GM18508 (cell line): Measurements from ENCODE around the gene MYH2.
"Not testable (repeated sequence)": the region's sequence is repeated elsewhere in the genome, so short reads cannot be mapped to it uniquely, and the experiment has no call there.

Experiments
- ATAC-seq: cut with Tn5 transposase; IDR thresholded peaks from one replicate; pipeline ENCODE4 v1.9.1; 2021; ENCODE audit warnings: moderate number of reproducible peaks; ENCODE audit not compliant: insufficient read depth, unreplicated experiment

Gene MYH2

GRCh38 chr17:10549096-10549842, at the start of gene MYH2:
TSS of gene MYH2 (minus strand) at chr17:10549658. CDS start at chr17:10547920, 1,738 bp downstream.
- no peak for ATAC-seq

DNA sequence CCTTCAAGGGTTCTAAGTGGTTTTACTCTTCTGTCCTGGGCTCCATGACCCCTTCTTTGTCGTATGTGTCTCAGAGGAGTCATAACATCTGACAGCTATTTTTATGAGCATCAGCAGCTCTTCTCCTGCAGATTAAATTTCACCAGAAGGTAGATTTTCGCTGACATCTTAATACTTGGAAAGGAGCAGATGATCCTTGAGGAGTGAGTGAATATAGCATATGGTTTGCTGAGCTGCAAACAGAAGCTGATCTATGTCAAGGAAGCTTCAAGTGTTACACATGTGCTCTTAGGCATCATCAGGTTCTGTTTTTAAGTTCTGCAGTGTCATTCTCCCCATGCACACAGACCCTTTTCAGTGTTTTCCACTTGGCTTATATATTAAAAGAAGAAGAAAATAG, 49.2 kb upstream of the MYH2 start:
- ATAC-seq, result no peak

DNA sequence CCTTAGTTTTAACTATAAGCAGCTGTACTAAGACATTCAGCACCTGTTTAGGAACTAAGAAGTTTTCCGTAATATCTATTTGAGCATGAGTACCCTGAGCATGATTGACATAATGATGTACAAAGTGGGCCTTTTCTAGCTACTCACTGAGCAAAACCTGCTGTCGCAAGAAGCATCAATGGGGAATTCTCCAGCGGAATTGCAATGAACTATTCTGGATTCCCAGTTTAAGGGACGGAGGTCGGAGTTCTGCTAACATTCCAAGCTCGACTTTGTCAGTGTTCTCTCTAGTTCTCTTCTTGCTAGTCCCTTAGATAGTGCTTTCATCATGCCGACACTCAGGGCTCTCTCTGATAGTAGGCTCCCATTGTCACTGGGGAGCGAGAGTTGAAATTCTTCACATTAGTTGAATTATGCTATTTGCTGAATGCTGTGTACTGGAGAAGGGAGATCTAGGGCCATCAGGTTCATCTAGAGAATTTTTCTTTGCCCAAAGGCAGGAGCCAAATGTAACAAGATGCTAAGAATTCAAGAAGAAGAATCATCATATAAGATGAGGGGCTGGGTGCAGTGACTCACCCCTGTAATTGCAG, 40.2 kb upstream of the MYH2 start:
- no peak for ATAC-seq

DNA sequence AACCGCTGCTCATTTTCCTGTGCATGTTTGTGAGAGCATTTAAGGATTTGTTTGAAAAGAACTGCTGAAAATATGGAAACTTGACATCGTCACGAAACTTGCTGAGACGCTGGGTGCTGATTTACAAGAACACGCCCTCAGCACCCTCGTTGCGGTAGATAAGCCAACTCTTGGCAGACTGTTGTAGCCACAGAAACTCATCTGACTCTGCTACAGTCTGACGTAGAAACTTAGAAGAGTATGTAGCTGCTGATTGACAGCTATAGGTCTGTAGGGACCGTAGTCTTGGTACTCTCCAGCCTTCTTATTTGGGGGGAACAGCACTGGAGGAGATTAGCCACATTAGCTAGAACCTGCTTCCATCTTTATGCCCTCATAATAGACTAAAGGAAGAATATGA, 36.1 kb upstream of the MYH2 start:
- no peak for ATAC-seq

- no peak for ATAC-seq
These were observed 34.4 kb upstream of the MYH2 start for GRCh38 chr17:10583834-10584233.

GRCh38 chr17:10579270-10579669, 29.8 kb upstream of the MYH2 start:
- ATAC-seq, result no peak

GRCh38 chr17:10574324-10574723, 24.9 kb upstream of the MYH2 start:
- ATAC-seq, result no peak

- ATAC-seq, result no peak
These were observed 14.7 kb upstream of the MYH2 start for GRCh38 chr17:10563991-10564660.

- no peak for ATAC-seq
These were observed 8.6 kb upstream of the MYH2 start for GRCh38 chr17:10558049-10558448.

- no peak for ATAC-seq
These were observed 8.0 kb upstream of the MYH2 start for GRCh38 chr17:10557422-10557821.

DNA sequence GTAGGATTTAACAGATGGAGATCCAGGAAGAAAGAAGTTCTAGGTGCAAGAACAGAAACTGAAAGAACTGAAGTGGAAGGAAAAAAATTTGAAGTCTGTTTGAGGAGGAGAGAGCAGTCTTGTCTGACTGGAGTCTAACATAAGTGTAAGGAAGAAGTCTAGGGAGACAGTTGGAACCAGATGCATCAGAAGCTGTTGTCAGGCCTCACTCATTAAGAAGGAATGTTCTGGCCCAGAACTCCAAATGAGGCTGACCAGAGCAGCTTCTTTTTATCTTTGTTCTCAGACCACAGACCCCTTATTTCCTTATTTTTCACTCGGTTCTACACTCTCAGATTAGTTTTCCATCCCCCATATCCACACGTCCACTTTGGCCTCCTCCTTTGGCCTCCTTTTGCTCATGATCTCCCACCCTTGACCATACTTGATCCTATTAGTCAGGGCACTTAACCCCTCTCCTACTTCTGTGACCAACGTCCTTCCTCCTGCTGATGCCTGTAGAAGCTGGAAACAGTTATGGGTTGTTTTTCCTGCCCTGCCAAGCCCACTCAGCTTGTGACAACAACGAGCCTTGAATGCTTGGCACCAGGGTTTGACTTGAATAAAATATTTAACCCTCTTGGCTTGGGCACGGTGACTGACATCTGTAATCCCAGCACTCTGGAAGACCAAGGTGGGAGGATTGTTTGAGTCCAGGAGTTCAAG, 7.0 kb upstream of the MYH2 start:
- ATAC-seq, result no peak

DNA sequence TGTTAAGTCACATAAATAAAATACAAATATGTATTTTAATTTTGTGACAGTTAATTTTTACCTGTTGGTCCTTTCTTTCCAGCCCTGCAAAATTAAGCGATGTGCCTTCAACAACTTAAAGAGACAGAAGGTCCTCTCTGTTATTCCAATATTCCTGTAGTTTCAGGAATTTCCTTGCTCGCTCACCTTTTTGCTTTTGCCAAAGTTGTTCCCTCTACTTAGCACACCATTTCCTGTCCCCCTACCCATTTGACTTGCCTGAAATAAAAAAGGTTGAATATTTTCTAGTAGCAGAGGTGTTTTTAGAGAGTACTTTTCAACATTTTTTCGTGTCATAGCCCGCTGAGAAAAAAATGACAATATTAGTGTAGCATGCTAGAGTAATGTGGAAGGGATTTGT, 556 bp upstream of the MYH2 start:
- no peak for ATAC-seq

DNA sequence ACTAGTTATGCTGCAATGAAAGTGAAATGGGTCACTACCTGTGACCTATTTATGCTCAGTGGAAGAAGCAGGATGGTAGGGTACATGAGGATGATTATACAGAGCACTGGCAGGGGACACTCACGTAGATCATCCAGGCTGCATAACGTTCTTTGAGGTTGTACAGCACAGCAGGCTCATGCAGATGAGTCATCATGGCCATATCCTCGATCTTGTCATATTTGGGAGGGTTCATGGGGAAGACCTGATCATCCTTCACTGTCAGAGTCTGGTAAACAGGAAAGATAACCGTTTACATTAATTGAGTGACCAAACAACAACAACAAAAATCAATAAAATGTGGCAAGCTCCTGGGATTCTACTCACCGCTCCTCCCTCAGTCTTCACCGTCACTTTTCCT, 2.1 kb downstream of the MYH2 start:
- no peak for ATAC-seq

- not testable (repeated sequence) for ATAC-seq
These were observed 6.0 kb downstream of the MYH2 start for GRCh38 chr17:10543486-10543885.

DNA sequence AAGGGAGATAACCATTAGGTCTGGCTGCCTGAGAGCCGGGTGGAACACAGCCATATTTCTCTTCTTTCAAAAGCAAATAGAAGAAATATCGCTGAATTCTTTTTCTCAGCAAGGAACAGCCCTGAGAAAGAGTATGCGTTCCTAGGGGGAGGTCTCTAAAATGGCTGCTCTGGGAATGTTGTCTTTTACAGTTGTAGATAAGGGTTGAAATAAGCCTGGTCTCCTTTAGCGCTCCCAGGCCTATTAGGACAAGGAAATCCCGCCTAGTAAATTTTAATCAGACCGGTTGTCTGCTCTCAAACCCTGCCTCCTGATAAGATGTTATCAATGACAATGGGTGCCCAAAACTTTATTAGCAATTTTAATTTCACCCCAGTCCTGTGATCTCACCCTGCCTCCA, 8.3 kb downstream of the MYH2 start:
- ATAC-seq, result not testable (repeated sequence)

GRCh38 chr17:10532026-10532425, 17.4 kb downstream of the MYH2 start:
- no peak for ATAC-seq

DNA sequence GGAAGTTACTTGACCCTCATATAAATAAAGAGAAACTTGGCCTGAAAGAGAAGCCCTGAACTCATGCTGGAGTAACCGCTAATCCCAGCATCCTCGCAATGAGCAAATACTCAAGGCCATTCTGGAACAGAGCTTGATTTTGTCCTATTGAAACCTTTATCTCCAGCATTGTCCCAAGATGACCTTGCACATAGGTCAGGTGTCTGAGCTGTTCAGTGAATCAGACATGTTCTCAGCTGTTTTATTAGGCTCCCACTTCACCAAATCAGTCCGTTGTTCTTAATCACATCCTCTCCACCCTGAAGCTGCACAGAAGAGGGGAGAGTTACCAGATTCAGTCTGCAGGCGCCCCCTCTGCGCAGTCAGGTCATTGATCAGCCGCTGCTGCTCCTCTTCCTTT, 22.0 kb downstream of the MYH2 start:
- ATAC-seq, result no peak

- no peak for ATAC-seq
These were observed 22.9 kb downstream of the MYH2 start for GRCh38 chr17:10526517-10526916.

DNA sequence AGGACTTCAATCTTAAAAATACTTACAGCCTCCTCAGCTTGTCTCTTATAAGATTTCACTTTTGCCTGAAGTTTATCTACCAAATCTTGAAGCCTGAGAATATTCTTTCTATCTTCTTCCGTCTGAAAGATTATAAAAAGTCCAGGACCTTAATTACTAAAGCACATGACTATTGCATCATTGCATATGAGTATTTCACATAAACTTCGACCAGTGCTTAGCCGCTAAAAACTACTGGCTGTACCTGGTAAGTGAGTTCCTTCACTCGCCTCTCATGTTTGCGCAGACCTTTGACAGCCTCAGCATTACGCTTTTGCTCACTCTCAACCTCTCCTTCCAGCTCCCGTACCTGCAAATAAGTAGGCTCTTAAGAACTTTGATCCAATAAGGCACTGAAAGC, 26.4 kb downstream of the MYH2 start:
- ATAC-seq, result no peak

DNA sequence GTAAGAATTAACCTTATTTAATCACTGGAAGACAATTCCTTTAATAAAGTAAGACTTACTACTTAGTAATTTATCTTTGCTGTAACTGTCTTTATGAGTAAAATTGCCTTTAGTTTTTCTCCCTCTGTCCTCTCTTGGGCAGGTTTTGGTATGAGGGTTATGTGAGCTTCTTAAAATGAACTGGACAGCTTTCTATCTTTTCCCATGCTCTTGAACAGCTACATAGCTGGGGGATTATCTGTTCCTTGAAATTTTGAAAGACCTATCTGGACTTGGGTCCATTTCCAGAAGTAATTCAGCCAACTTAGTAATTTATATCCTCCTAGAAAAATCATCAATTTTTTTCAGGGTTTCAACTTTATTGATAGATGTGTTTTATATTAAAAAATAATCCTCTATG, 27.5 kb downstream of the MYH2 start:
- no peak for ATAC-seq
